ENCODE data around the gene PGAM2.

The PGAM2 gene

GRCh38 chr7:44067064-44067951 is 1.9 kb upstream of the PGAM2 start:
- no peak for DNase-seq (ENCODE audit: low read depth in 2 of 3, low spot score in 1 of 3)

GRCh38 chr7:44066494-44067063 is 1.2 kb upstream of the PGAM2 start:
- no peak for DNase-seq (ENCODE audit: low read depth in 2 of 3, low spot score in 1 of 3)

- no peak for DNase-seq (ENCODE audit: low read depth in 2 of 3, low spot score in 1 of 3)
Observed at GRCh38 chr7:44066111-44066460, 719 bp upstream of the PGAM2 start.

- DNase-seq (ENCODE audit: low read depth in 2 of 3, low spot score in 1 of 3), result no peak
Observed at GRCh38 chr7:44064791-44065430, 456 bp downstream of the PGAM2 start.

- DNase-seq (ENCODE audit: low read depth in 2 of 3, low spot score in 1 of 3), result no peak
Observed at GRCh38 chr7:44063894-44064651, 1.3 kb downstream of the PGAM2 start.

- no peak for DNase-seq (ENCODE audit: low read depth in 2 of 3, low spot score in 1 of 3)
Observed at GRCh38 chr7:44063547-44063893, 1.8 kb downstream of the PGAM2 start.

GRCh38 chr7:44062903-44063295 is 2.5 kb downstream of the PGAM2 start:
- no peak for DNase-seq (ENCODE audit: low read depth in 2 of 3, low spot score in 1 of 3)

- DNase-seq (ENCODE audit: low read depth in 2 of 3, low spot score in 1 of 3), result no peak
Observed at GRCh38 chr7:44062180-44062902, 3.0 kb downstream of the PGAM2 start.

GRCh38 chr7:44061645-44062179 is 3.7 kb downstream of the PGAM2 start:
- no peak for DNase-seq (ENCODE audit: low read depth in 2 of 3, low spot score in 1 of 3)

GRCh38 chr7:44060948-44061644 is 4.3 kb downstream of the PGAM2 start:
- no peak for DNase-seq (ENCODE audit: low read depth in 2 of 3, low spot score in 1 of 3)

- DNase-seq (ENCODE audit: low read depth in 2 of 3, low spot score in 1 of 3), result no peak
Observed at GRCh38 chr7:44060091-44060947, 5.0 kb downstream of the PGAM2 start.

GRCh38 chr7:44059219-44060090 is 5.9 kb downstream of the PGAM2 start:
- no peak for DNase-seq (ENCODE audit: low read depth in 2 of 3, low spot score in 1 of 3)

- no peak for DNase-seq (ENCODE audit: low read depth in 2 of 3, low spot score in 1 of 3)
Observed at GRCh38 chr7:44058759-44059218, 6.6 kb downstream of the PGAM2 start.

- DNase-seq (ENCODE audit: low read depth in 2 of 3, low spot score in 1 of 3), result no peak
Observed at GRCh38 chr7:44057849-44058758, 7.3 kb downstream of the PGAM2 start.

GRCh38 chr7:44057181-44057848 is 8.1 kb downstream of the PGAM2 start:
- DNase-seq (ENCODE audit: low read depth in 2 of 3, low spot score in 1 of 3), result no peak

- no peak for DNase-seq (ENCODE audit: low read depth in 2 of 3, low spot score in 1 of 3)
Observed at GRCh38 chr7:44056681-44057080, 8.7 kb downstream of the PGAM2 start.
